HPDE6-E6E7 (cell line): ENCODE measurements around the gene VSIG10.
A peak's percentile ranks its signal among the peaks of the same experiment; 100 is the strongest.
"Not testable (repeated sequence)": the region's sequence is repeated elsewhere in the genome, so short reads cannot be mapped to it uniquely, and the experiment has no call there.

Source experiments
- DNase-seq: peaks from one replicate; pipeline ENCODE4 v3.0.0; 2011; ENCODE audit warnings: missing footprints; ENCODE audit errors: extremely low spot score

VSIG10 gene

GRCh38 chr12:118109088-118109487 is 5.3 kb upstream of the VSIG10 start:
- DNase-seq = no peak

DNA sequence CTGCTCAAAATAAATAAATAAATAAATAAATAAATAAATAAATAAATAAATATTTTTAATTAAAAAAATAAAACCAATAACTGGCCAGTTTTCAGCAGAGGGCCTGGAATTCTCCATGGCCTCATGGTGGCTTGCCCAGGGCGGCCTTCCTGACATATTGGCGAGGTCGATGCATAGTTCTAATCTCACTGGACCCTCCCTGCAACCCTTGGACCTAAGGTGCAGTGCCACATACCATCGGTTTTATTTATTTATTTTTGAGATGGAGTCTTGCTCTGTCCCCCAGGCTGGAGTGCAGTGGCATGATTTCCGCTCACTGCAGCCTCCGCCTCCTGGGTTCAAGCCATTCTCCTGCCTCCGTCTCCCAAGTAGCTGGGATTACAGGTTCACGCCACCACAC is 3.9 kb upstream of the VSIG10 start:
- no peak for DNase-seq

DNA sequence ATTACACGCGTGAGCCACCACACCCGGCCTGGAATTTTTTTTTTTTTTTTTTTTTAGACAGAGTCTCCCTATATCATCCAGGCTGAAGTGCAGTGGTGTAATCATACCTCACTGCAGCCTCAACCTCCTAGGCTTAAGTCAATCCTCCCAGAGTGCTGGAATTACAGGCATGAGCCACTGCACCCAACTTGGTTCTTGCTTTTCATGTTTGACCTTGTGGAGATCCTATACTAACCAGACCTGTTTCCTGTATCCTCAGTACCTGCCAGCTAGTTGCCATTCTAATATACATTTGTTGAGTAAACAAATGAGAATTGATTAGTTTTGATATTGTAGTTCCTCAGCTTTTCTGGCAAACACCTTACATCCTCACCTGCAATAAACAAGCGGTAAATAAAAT is 3.2 kb upstream of the VSIG10 start:
- DNase-seq = no peak

DNA sequence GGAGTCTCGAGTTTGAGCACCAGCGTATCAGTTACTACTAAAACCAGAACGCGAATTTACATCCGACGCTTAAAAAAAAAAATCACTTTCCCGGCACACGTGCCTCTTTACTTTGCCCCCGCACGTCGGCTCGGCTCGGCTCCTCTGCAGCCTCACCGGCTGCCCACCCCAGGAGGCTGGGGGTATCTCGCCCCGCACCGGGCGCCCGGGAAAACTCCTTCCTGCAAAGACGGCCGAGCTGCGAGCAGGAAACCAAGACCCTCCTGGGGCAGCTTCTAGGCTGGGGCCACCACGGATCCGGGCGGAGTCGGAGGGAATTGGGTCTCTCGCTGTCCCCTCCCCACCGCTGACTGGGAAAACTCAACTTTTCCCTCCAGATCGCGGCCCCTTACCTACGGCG is 610 bp downstream of the VSIG10 start:
- DNase-seq = no peak

DNA sequence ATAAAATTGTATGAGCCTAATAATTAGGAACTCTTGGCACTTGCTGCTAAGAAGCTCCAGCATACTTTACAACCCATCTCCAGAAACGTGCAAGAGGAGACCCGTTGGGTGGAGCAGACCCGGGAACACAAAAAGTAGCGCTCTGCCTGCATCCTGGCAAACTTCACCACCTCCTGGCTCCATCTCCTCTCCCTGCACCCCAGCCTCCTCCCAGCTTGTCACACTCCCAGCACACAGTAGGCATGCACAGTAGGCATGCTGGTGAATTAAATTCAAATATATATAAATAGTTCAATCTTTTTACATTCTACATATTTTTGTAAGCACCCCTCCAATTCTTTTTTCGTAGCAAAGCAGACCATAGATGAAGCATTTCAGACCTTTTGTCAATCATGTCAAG is 1.2 kb downstream of the VSIG10 start:
- DNase-seq = no peak

- peak; percentile 77 for DNase-seq
Observed at GRCh38 chr12:118102070-118102469, 1.7 kb downstream of the VSIG10 start.

- no peak for DNase-seq
Observed at GRCh38 chr12:118101051-118101450, 2.8 kb downstream of the VSIG10 start.

DNA sequence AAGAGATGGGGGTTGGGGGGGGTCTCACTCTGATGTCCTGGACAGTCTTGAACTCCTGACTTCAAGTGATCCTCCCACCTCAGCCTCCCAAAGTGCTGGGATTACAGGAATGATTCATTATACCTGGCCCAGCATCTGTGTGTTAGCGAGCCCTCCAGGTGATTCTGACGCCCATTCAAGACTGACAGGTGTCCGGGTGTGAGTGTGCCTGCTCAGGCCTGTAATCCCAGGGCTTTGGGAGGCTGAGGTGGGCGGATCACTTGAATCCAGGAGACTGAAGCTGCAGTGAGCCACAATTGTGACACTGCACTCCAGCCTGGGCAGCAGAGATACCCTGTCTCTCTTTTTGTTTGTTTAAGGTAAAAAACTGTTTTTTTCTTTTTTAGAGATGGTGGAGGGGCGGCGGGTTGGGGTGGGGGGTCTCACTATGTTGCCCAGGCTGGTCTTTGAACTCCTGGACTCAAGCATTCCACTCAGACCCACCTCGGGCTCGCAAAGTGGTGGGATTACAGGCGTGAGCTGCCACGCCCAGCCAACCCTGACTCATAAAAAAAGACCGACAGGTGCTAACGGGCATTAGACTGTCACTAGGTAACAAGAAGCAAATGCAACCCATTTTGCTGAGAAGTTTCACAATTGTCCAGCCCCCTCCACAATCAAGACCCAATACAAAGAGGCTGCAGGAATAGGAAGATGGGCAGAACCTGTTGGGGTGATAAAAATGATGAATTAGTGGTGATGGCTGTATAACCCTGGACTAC is 4.7 kb downstream of the VSIG10 start:
- no peak for DNase-seq

- no peak for DNase-seq
Observed at GRCh38 chr12:118098401-118098800, 5.4 kb downstream of the VSIG10 start.

- no peak for DNase-seq
Observed at GRCh38 chr12:118094039-118094438, 9.8 kb downstream of the VSIG10 start.

- no peak for DNase-seq
Observed at GRCh38 chr12:118089782-118090181, 14.0 kb downstream of the VSIG10 start.

DNA sequence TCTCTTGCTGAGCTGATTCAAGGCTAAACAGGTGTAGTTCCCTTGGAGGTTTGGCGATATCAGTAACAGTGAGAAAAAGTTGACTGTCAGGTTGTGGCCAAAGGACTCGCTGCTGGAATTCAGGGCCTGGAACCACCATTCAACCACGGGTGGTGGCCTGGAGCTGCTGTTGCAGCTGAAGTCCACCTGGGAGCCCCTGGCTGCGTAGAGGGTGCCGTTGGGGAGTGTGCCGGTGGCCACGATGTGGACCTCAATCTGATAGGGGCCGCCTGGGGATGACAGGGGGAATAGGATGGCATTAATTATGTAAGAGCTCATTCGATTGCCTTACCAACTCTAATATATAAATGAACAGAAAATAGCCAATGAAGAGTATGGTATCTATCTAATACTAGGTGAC is 21.6 kb downstream of the VSIG10 start:
- no peak for DNase-seq

DNA sequence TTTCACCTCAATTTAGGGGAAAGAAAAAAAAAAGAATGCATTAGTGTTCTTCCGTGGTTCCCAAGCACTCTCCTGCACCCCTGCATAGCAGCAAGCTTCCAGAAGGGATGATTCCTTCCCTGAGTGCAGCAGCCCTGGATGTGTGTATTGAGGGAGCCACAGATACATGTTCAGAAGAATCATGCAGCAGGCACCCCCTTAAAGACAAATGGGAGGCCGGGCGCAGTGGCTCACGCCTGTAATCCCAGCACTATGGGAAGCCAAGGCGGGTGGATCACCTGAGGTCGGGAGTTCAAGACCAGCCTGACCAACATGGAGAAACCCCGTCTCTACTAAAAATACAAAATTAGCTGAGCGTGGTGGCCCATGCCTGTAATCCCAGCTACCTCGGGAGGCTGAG is 22.3 kb downstream of the VSIG10 start:
- not testable (repeated sequence) for DNase-seq

- no peak for DNase-seq
Observed at GRCh38 chr12:118073768-118074167, 30.0 kb downstream of the VSIG10 start.

DNA sequence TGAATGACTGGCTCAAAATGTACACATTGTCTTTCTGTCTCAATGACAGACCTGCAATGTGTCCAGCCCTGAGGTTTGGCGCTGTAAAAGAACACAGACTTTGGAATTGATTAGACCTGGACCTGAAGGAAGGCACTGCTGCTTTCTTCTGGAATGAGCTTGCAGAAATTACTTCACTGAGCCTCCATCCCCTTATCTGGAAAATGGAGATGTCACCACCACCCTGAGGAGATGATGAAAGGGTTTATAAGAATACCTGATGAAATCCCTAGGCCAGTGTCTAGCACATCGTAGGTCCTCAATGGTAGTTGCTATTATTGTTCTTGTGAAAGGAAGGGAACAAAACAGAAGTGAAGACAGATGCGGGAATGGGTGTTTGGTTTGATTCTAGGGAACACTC is 33.2 kb downstream of the VSIG10 start:
- no peak for DNase-seq

DNA sequence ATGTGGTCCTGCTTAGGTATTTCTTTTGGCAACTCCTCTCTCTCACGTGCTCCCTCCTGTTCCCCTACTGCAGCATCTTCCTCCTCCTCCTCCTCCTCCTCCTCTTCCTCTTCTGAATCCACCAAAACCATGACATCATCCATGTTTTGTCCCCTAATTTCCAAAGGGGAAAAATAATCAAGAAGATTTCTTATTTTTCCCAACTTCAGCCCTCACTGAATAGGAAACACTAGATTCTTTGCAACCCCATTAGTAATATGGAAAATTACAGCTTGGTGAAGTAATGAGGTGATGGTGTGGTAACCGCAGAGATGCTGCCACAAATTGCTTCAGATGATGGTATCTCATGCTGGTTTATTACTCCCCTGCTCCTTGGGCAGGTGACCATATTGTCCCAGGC is 35.4 kb downstream of the VSIG10 start:
- DNase-seq = no peak

GRCh38 chr12:118065380-118065779 is 38.4 kb downstream of the VSIG10 start:
- DNase-seq = no peak

DNA sequence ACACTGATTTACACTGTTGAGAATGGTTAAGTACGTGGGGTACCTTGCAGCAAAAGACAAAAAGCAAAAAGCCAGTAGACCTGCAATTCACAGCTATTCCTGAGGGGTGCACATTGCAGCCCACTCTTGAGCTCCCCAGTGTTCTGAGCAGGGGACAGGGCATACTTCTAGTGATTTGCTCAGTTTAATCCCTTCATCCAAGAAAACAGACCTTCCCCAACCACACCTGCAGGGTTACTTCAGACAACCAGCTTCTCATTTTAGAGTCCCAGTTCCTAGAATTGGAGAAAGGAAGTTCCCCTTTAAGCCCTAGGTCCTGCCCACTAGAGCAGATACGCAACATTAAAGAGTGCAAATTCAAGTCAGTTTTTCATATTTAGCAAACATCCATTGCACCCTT is 39.2 kb downstream of the VSIG10 start:
- DNase-seq = no peak

DNA sequence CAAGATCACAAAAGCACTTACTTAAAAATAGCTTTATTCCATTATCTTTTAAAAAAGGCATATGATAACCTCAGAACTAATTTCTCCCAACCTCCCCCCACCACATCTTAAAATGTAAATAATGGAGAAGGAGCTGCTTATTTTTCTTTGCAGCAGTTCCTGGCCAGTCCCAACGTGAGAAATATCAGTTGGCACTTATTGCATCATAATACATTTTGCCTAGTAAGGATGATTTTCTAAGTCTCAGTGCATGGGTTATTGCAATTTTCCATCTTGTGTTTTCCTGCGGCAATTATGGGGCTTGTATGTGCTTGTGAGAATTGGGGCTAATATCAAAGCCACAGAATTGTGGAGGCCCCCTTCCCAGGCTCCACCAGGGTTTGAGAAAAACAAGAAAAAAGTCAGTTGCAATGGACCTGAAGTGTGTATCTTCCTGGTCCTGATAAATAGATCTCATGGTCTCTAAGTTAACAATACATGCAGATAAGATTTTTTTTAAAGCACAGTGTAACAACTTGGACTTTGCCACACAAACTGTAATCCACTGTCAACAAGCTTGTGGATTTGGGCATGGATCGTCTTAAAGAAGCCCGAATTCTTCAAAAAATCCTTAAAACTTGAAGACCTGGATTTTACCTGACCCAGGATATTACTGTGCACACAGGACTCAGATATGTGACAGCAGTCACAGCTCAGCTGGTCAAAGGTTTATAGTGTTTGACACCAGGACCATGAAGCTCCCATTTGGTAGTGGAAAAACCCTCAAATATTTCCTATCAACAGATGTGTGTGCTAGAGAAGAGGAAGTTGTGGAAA is 40.0 kb downstream of the VSIG10 start:
- no peak for DNase-seq

- DNase-seq = peak; percentile 35
Observed at GRCh38 chr12:118061873-118062843, 41.7 kb downstream of the VSIG10 start.

DNA sequence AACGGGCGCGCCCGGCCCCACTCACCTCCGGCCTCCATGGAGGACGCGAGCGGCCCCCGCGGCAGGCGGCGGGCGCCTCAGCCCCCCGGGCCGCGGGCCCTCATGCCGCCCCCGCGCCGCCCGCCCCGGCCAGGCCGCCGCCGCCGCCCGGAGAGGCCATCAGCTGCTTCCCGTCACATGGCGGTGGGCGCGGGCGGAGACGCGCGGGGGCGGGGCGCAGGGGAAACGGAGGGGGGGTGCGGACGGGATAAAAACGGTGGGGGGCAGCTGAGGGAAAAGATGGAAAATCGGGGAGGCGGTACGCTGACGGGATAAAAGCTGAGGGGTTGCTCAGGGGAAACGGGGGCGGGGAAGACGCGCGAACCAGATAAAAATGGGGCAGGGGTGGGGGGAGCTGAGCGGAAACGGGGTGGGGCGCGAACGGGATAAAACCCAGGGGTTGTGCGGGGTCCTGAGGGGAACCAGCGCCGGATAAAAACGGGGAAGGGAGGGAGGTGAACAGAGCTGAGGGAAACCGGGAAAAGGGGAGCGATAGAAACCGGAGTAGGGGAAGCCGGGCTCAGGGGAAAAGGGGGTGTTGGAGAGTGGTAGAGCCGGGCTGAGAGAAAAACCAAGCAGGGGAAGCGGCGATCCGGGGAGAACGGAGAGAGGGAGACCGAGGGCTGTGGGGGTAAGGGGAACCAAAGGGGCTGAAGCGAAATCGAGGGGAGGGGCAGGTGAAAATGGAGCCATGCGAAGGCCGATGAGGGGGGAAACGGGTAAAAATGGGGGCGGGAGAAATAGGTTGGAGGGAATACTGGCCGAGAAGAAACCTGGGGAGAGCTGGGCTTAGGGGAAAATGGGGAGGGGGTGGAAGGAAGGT is 42.6 kb downstream of the VSIG10 start, which contains the start of gene WSB2:
WSB2 (minus strand) TSS at position 169 of the 862 bp plus-strand sequence; CDS start at position 38, 131 bp downstream.
- peak; percentile 20 for DNase-seq
